Kidney epithelial cell (primary cell): ENCODE data around the gene COLEC12. TPM values are rescaled to one million over a fixed set of nuclear protein-coding genes. Genes with fewer than 3 reads are reported as not detected.

ENCODE experiments used
- DNase-seq: peaks from one replicate; pipeline ENCODE4 v3.0.0-alpha.2; 2010; ENCODE audit warnings: low read depth
- H3K27me3 ChIP-seq: 2 replicates; pipeline ENCODE4 v1.6.0; 2011; ENCODE audit warnings: low read length; ENCODE audit not compliant: control insufficient read depth, insufficient read depth
- H3K36me3 ChIP-seq: 2 replicates; pipeline ENCODE4 v1.5.1; 2011; ENCODE audit warnings: low read length; ENCODE audit not compliant: control insufficient read depth, insufficient read depth
- H3K4me3 ChIP-seq: 2 replicates; pipeline ENCODE4 v1.5.1; 2011; ENCODE audit warnings: low read depth, mild to moderate bottlenecking, control low read depth, low read length
- CTCF ChIP-seq: IDR thresholded peaks from 2 replicates; pipeline ENCODE4 v1.5.1; 2011; ENCODE audit warnings: mild to moderate bottlenecking, moderate library complexity, low read length, control low read depth, inconsistent platforms; ENCODE audit not compliant: insufficient read depth, poor library complexity, severe bottlenecking
- total RNA-seq: library from RNA; depleted of rRNA; stranded (reverse); fragments of >200 nt; gene quantifications from 2 replicates; pipeline ENCODE4 v1.2.3, GENCODE V29; 2015

Gene COLEC12
- total RNA-seq, 1 donor from 2014 or later = 1.2 TPM

GRCh38 chr18:383135-383534 is 117.4 kb downstream of the COLEC12 start:
- Histone ChIP-seq H3K27me3 (no peaks in the 10 kb centered on the region), H3K4me3 (no peak overlapping the region), H3K36me3 (no peaks in the 10 kb centered on the region)
- DNase-seq = no peak
- TF ChIP-seq CTCF = no peak

DNA sequence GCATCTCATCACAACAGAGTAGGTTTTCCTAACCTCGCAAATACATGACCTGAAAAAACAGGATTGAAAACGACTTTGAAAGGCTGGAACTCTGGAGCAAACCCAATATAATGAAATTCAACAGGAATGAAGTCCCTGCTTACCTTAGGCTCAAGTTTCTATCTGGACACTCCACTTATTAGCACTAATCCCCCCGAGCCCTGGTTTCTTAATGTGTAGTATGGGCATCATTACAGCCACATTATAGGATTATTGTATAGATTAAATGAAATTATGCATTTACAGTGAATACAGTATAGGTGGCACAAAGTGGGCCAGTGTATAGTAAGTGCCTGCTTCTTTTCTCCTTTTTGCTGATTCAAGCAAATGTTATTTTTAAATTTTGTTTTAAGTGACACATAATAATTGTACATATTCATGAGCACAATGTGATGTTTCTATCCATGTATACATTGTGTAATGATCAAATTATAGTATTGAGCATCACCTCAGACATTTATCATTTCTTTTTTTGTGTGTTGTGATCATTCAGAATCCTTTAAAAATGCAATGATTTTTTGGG is 118.0 kb downstream of the COLEC12 start:
- DNase-seq = no peak
- no peaks in the 10 kb centered on the region for H3K36me3 ChIP-seq
- H3K27me3 ChIP-seq = no peaks in the 10 kb centered on the region
- no peak overlapping the region for H3K4me3 ChIP-seq
- TF ChIP-seq CTCF = no peak

- H3K4me3 ChIP-seq = no peak overlapping the region
- no peak for TF ChIP-seq CTCF
- DNase-seq = no peak
- H3K27me3 ChIP-seq = no peaks in the 10 kb centered on the region
- no peaks in the 10 kb centered on the region for H3K36me3 ChIP-seq
Measured at GRCh38 chr18:379681-380330, 120.7 kb downstream of the COLEC12 start.

DNA sequence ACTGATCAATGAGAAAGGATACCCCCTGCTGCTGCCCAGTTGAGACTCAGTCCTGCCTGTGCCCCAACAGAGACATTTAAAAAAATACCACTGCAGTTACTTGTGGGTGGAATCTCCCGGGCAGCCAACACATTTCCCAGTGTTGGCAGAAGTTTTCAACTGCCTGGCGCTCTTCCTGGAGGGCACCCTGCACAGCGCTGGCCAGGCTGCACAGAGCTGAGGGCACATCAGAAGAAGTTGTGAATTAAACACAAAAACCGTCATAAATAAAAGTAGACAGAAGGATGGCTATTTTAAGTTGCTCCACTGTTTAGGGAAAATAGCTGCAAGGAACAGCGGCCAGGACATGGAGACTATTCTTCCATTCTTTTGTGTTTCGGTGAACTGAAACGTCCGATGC is 122.4 kb downstream of the COLEC12 start:
- H3K36me3 ChIP-seq = no peaks in the 10 kb centered on the region
- H3K27me3 ChIP-seq = no peaks in the 10 kb centered on the region
- TF ChIP-seq CTCF = no peak
- H3K4me3 ChIP-seq = no peak overlapping the region
- no peak for DNase-seq

DNA sequence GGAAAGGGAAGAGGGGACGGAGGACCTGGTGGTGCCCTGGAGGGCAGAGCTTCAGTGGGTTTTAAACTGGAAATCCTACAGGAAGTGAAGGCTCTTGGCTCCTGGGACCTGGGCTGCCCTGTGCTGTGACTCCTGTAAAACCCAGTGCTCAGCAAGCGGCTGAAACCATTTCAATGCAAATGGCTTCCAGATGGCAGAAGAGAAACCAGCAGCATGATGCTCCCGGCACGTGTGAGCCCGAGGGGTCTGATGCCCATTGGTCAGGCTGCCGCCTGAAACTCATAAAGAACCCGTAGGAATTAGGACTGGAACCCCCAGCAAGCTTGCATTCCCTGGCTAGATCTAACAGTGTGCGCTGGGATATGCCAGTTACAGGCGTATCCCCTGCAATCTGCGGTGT is 123.4 kb downstream of the COLEC12 start:
- Histone ChIP-seq H3K27me3 (no peaks in the 10 kb centered on the region), H3K4me3 (no peak overlapping the region)

More for the DNA sequence above, 123.4 kb downstream of the COLEC12 start:
- H3K36me3 ChIP-seq = no peaks in the 10 kb centered on the region
- TF ChIP-seq CTCF = no peak
- DNase-seq = no peak
